DOHH2 (cell line): ENCODE data around the gene TRIP6.

Experiments
- H3F3A ChIP-seq: fragments of 200-600 bp; sonication (generic), shearing (Covaris generic); 2 replicates; pipeline ENCODE4 v1.6.0; 2016; ENCODE audit warnings: antibody characterized with exemption, mild to moderate bottlenecking; ENCODE audit not compliant: control insufficient read depth, insufficient read depth
- H3K27ac ChIP-seq: fragments of 200-600 bp; sonication (generic); 2 replicates; pipeline ENCODE4 v1.5.1; 2014; ENCODE audit warnings: low read depth, mild to moderate bottlenecking, low read length, moderate library complexity
- H3K27me3 ChIP-seq: fragments of 200-600 bp; sonication (generic); 2 replicates; pipeline ENCODE4 v1.6.1; 2014; ENCODE audit warnings: mild to moderate bottlenecking, low read length, mixed read lengths; ENCODE audit not compliant: control insufficient read depth
- H3K36me3 ChIP-seq: fragments of 200-600 bp; sonication (generic); 2 replicates; pipeline ENCODE4 v1.6.1; 2014; ENCODE audit warnings: mild to moderate bottlenecking, low read length, moderate library complexity, mixed read lengths; ENCODE audit not compliant: control insufficient read depth
- H3K4me1 ChIP-seq: fragments of 200-600 bp; sonication (generic); 2 replicates; pipeline ENCODE4 v1.6.1; 2014; ENCODE audit warnings: mild to moderate bottlenecking, low read length, mixed read lengths; ENCODE audit not compliant: control insufficient read depth
- H3K4me2 ChIP-seq: fragments of 200-600 bp; sonication (generic); 2 replicates; pipeline ENCODE4 v1.6.0; 2014; ENCODE audit warnings: mild to moderate bottlenecking, low read length, moderate library complexity
- H3K4me3 ChIP-seq: fragments of 200-600 bp; sonication (generic); 2 replicates; pipeline ENCODE4 v1.5.1; 2014; ENCODE audit warnings: mild to moderate bottlenecking, low read length, mixed read lengths
- H3K79me2 ChIP-seq: fragments of 200-600 bp; sonication (generic); 2 replicates; pipeline ENCODE4 v1.6.1; 2014; ENCODE audit warnings: mild to moderate bottlenecking, low read length, mixed read lengths; ENCODE audit not compliant: control insufficient read depth
- H3K9me2 ChIP-seq: fragments of 200-600 bp; sonication (generic); replicated peaks from 2 replicates; pipeline ENCODE4 v1.6.1; 2014; ENCODE audit warnings: mild to moderate bottlenecking, low read length, mixed read lengths; ENCODE audit not compliant: control insufficient read depth
- H3K9me3 ChIP-seq: fragments of 200-600 bp; sonication (generic); 2 replicates; pipeline ENCODE4 v1.6.1; 2014; ENCODE audit warnings: antibody characterized with exemption, low read length, mixed read lengths; ENCODE audit not compliant: control insufficient read depth, insufficient read depth
- H4K20me1 ChIP-seq: fragments of 200-600 bp; sonication (generic); 2 replicates; pipeline ENCODE4 v1.6.0; 2014; ENCODE audit warnings: low read depth, mild to moderate bottlenecking, antibody characterized with exemption, low read length, moderate library complexity; ENCODE audit not compliant: control insufficient read depth, insufficient read depth
- EZH2phosphoT487 ChIP-seq: fragments of 200-600 bp; sonication (generic); IDR thresholded peaks from 2 replicates; pipeline ENCODE4 v1.6.1; 2017; ENCODE audit warnings: borderline replicate concordance, mild to moderate bottlenecking, antibody characterized with exemption, low read length, moderate library complexity, mixed read lengths
- TF ChIP-seq, protein P1 (sequence below): fragments of 200-600 bp; sonication (generic); IDR thresholded peaks from one replicate; pipeline ENCODE4 v1.5.1; 2014; ENCODE audit warnings: antibody characterized with exemption, mild to moderate bottlenecking, low read depth, low read length; ENCODE audit not compliant: poor library complexity, severe bottlenecking

The TRIP6 gene

GRCh38 chr7:100874300-100874576 lies 7.1 kb downstream of the TRIP6 start:
- TF ChIP-seq, protein P1, sequence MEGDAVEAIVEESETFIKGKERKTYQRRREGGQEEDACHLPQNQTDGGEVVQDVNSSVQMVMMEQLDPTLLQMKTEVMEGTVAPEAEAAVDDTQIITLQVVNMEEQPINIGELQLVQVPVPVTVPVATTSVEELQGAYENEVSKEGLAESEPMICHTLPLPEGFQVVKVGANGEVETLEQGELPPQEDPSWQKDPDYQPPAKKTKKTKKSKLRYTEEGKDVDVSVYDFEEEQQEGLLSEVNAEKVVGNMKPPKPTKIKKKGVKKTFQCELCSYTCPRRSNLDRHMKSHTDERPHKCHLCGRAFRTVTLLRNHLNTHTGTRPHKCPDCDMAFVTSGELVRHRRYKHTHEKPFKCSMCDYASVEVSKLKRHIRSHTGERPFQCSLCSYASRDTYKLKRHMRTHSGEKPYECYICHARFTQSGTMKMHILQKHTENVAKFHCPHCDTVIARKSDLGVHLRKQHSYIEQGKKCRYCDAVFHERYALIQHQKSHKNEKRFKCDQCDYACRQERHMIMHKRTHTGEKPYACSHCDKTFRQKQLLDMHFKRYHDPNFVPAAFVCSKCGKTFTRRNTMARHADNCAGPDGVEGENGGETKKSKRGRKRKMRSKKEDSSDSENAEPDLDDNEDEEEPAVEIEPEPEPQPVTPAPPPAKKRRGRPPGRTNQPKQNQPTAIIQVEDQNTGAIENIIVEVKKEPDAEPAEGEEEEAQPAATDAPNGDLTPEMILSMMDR = no peak
- TF ChIP-seq EZH2phosphoT487 = no peak
- H4K20me1 ChIP-seq = peaks cover 25% of the 10 kb centered on the region
- peak overlapping the region; percentile 95 for H3K4me2 ChIP-seq
- H3K4me3 ChIP-seq = peak overlapping the region; percentile 93
- H3F3A ChIP-seq = peaks cover 12% of the 10 kb centered on the region
- peaks cover 49% of the 10 kb centered on the region for H3K4me1 ChIP-seq
- H3K27me3 ChIP-seq = no peaks in the 10 kb centered on the region
- no peaks in the 10 kb centered on the region for H3K9me2 ChIP-seq
- H3K36me3 ChIP-seq = peaks cover 86% of the 10 kb centered on the region
- H3K9me3 ChIP-seq = no peaks in the 10 kb centered on the region
- H3K27ac ChIP-seq = peak overlapping the region; percentile 78
- peaks cover 69% of the 10 kb centered on the region for H3K79me2 ChIP-seq

DNA sequence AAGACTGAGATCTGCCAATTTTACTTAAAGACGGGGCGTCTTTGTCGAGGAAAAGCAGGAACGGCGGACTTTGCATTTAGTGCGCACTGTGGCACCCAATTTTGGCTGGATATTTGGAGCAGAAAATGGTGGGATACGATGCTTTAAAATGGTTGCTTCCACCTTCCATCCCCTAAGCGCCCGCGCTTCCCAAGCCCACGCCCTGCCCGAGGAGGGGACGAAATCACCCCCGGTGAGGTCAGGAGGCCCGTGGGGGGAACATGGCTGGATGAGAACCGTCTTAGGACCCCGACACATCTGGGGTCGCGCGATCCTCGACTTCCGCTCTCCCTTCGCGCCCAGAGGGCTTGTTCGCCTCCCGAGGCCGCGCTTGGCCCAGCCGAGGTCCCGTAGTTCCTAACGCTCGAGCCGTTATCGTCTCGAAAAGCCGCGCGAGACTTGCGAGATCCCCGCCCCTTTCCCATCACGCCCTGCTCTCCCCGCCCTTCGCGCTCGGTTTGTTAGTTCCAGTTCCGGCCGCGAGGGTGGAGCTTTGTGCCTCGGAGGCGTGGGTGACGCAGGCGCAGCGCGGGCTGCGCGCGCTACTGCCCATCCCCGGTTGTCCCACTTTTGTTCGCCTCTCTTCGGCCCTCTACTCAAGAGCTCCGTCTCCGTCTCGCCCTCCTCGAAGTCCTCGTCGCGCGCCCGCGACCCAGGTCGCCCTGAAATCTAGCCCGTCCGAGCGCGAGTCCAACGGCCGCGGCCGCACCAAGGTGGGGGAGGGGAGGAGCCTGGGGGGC lies 7.6 kb downstream of the TRIP6 start, which contains the start of gene SRRT:
Gene SRRT, plus strand, starts transcription at position 527 of the 779 bp plus-strand sequence. CDS start 488 bp downstream, outside the sequence.
- peaks cover 71% of the 10 kb centered on the region for H3K79me2 ChIP-seq
- H3F3A ChIP-seq = peaks cover 12% of the 10 kb centered on the region
- H3K4me2 ChIP-seq = peak within 1 kb of the TSS; percentile 95
- peak within 1 kb of the TSS; percentile 93 for H3K4me3 ChIP-seq
- no peak for TF ChIP-seq EZH2phosphoT487
- TF ChIP-seq, protein P1 = no peak
- peaks cover 49% of the 10 kb centered on the region for H3K4me1 ChIP-seq
- H3K36me3 ChIP-seq = peaks cover 91% of the 10 kb centered on the region
- H3K9me2 ChIP-seq = no peaks in the 10 kb centered on the region
- H3K27me3 ChIP-seq = no peaks in the 10 kb centered on the region
- H3K9me3 ChIP-seq = no peaks in the 10 kb centered on the region
- peak within 1 kb of the TSS; percentile 78 for H3K27ac ChIP-seq
- peaks cover 28% of the 10 kb centered on the region for H4K20me1 ChIP-seq

DNA sequence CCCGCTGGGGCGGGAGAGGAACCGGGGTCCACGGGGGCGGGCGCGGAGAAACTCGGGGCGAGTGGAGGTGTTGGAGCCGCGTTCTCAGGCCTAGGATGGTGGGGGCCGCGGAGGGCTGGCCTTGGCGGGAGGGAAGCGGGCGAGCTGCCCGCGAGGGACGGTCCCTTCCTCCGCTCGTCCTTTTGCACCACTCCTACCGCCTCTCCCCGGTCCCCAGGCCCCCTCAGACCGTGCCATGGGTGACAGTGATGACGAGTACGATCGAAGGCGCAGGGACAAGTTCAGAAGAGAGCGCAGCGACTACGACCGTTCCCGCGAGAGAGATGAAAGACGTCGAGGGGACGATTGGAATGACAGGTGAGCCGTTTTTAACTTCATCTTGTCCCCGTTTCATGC lies 8.2 kb downstream of the TRIP6 start:
- Histone ChIP-seq H3F3A (peaks cover 12% of the 10 kb centered on the region), H3K27ac (peak overlapping the region; percentile 78), H3K79me2 (peaks cover 73% of the 10 kb centered on the region), H3K27me3 (no peaks in the 10 kb centered on the region), H3K36me3 (peaks cover 92% of the 10 kb centered on the region), H3K9me2 (no peaks in the 10 kb centered on the region), H3K4me1 (peaks cover 51% of the 10 kb centered on the region), H3K4me2 (peak overlapping the region; percentile 95), H4K20me1 (peaks cover 28% of the 10 kb centered on the region), H3K9me3 (no peaks in the 10 kb centered on the region), H3K4me3 (peak overlapping the region; percentile 93)
- TF ChIP-seq, protein P1 = no peak
- no peak for TF ChIP-seq EZH2phosphoT487
